SK-N-SH (cell line): ENCODE data around the gene ACOT9.

Experiments used
- CHD2 ChIP-seq: fragments of 150-350 bp; IDR thresholded peaks from 2 replicates; pipeline ENCODE4 v1.6.1; 2018; ENCODE audit warnings: low read length; ENCODE audit not compliant: partially characterized antibody
- JUND ChIP-seq: IDR thresholded peaks from 2 replicates; pipeline ENCODE4 v1.4.0; 2012
- MXI1 ChIP-seq: IDR thresholded peaks from 2 replicates; pipeline ENCODE4 v1.6.1; 2012; ENCODE audit warnings: mild to moderate bottlenecking, low read depth, low read length, improper control_type of control experiment
- NFIC ChIP-seq: IDR thresholded peaks from 2 replicates; pipeline ENCODE4 v1.4.0; 2012; ENCODE audit warnings: borderline replicate concordance
- POLR2AphosphoS5 ChIP-seq: IDR thresholded peaks from 2 replicates; pipeline ENCODE4 v1.6.1; 2012; ENCODE audit warnings: low read depth, low read length
- RFX5 ChIP-seq: IDR thresholded peaks from 2 replicates; pipeline ENCODE4 v1.6.1; 2012; ENCODE audit warnings: mild to moderate bottlenecking, improper control_type of control experiment, low read length
- SIN3A ChIP-seq: IDR thresholded peaks from 2 replicates; pipeline ENCODE4 v1.6.1; 2012; ENCODE audit warnings: low read depth, mild to moderate bottlenecking, low read length, moderate library complexity, borderline replicate concordance
- YY1 ChIP-seq: IDR thresholded peaks from 2 replicates; pipeline ENCODE4 v1.4.0; 2012; ENCODE audit warnings: low read depth, mild to moderate bottlenecking
- TF ChIP-seq, protein P1 (sequence below): fragments of 200-600 bp; sonication (generic); IDR thresholded peaks from 2 replicates; pipeline ENCODE4 v1.6.1; 2017; ENCODE audit warnings: antibody characterized with exemption, mild to moderate bottlenecking, moderate library complexity
- TF ChIP-seq, protein P2 (sequence below): IDR thresholded peaks from 2 replicates; pipeline ENCODE4 v1.6.1; 2012; ENCODE audit warnings: mild to moderate bottlenecking, low read depth, low read length, moderate library complexity

DNA sequence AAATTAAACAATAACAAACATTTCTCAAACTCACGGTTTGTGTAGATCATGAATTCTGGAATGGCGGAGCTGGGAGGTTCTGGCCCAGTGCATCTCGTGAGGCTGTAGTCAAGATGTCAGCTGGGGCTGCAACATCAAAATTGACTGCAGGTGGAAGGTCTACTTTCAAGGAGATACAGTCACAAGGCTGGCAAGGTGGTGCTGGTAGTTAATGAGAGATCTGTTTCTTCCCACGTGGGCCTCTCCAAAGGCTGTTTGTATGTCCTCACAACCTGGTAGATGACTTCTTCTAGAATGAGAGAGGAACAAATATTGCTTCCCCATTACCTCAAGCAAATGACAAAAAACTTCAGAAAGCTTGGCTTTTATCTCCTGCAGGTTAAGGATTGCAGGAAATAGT lies 83.7 kb downstream of the ACOT9 start:
- TF ChIP-seq, protein P1, sequence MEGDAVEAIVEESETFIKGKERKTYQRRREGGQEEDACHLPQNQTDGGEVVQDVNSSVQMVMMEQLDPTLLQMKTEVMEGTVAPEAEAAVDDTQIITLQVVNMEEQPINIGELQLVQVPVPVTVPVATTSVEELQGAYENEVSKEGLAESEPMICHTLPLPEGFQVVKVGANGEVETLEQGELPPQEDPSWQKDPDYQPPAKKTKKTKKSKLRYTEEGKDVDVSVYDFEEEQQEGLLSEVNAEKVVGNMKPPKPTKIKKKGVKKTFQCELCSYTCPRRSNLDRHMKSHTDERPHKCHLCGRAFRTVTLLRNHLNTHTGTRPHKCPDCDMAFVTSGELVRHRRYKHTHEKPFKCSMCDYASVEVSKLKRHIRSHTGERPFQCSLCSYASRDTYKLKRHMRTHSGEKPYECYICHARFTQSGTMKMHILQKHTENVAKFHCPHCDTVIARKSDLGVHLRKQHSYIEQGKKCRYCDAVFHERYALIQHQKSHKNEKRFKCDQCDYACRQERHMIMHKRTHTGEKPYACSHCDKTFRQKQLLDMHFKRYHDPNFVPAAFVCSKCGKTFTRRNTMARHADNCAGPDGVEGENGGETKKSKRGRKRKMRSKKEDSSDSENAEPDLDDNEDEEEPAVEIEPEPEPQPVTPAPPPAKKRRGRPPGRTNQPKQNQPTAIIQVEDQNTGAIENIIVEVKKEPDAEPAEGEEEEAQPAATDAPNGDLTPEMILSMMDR: no peak
- no peak for TF ChIP-seq NFIC
- no peak for TF ChIP-seq JUND
- TF ChIP-seq SIN3A: no peak
- no peak for TF ChIP-seq MXI1
- no peak for TF ChIP-seq YY1
- TF ChIP-seq, protein P2, sequence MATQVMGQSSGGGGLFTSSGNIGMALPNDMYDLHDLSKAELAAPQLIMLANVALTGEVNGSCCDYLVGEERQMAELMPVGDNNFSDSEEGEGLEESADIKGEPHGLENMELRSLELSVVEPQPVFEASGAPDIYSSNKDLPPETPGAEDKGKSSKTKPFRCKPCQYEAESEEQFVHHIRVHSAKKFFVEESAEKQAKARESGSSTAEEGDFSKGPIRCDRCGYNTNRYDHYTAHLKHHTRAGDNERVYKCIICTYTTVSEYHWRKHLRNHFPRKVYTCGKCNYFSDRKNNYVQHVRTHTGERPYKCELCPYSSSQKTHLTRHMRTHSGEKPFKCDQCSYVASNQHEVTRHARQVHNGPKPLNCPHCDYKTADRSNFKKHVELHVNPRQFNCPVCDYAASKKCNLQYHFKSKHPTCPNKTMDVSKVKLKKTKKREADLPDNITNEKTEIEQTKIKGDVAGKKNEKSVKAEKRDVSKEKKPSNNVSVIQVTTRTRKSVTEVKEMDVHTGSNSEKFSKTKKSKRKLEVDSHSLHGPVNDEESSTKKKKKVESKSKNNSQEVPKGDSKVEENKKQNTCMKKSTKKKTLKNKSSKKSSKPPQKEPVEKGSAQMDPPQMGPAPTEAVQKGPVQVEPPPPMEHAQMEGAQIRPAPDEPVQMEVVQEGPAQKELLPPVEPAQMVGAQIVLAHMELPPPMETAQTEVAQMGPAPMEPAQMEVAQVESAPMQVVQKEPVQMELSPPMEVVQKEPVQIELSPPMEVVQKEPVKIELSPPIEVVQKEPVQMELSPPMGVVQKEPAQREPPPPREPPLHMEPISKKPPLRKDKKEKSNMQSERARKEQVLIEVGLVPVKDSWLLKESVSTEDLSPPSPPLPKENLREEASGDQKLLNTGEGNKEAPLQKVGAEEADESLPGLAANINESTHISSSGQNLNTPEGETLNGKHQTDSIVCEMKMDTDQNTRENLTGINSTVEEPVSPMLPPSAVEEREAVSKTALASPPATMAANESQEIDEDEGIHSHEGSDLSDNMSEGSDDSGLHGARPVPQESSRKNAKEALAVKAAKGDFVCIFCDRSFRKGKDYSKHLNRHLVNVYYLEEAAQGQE: no peak
- no peak for TF ChIP-seq POLR2AphosphoS5
- TF ChIP-seq RFX5: no peak
- no peak for TF ChIP-seq CHD2
